CD4-positive, alpha-beta T cell treated with Interleukin-15 for 1 hour (primary cell): ENCODE measurements around the gene ZFHX2.

Experiments
- DNase-seq: peaks from one replicate; pipeline ENCODE4 v3.0.0-alpha.2; 2020

Gene ZFHX2

GRCh38 chr14:23513818-23514643 lies 37.5 kb downstream of the ZFHX2 start:
- DNase-seq, result no peak

- DNase-seq, result no peak
Measured at GRCh38 chr14:23513005-23513817, 38.4 kb downstream of the ZFHX2 start.

GRCh38 chr14:23512156-23512555 lies 39.4 kb downstream of the ZFHX2 start:
- DNase-seq, result no peak

GRCh38 chr14:23494223-23494622 lies 57.3 kb downstream of the ZFHX2 start:
- DNase-seq, result no peak

GRCh38 chr14:23492618-23493272 lies 58.8 kb downstream of the ZFHX2 start:
- no peak for DNase-seq

- DNase-seq, result no peak
Measured at GRCh38 chr14:23487216-23487615, 64.3 kb downstream of the ZFHX2 start.

GRCh38 chr14:23486036-23486435 lies 65.5 kb downstream of the ZFHX2 start:
- no peak for DNase-seq

GRCh38 chr14:23485326-23485725 lies 66.2 kb downstream of the ZFHX2 start:
- no peak for DNase-seq

- no peak for DNase-seq
Measured at GRCh38 chr14:23483236-23483854, 68.2 kb downstream of the ZFHX2 start.

GRCh38 chr14:23482823-23483148 lies 68.8 kb downstream of the ZFHX2 start:
- DNase-seq, result no peak

- DNase-seq, result no peak
Measured at GRCh38 chr14:23481979-23482822, 69.4 kb downstream of the ZFHX2 start.

GRCh38 chr14:23481362-23481970 lies 70.1 kb downstream of the ZFHX2 start:
- DNase-seq, result no peak

- DNase-seq, result peak; percentile 51
Measured at GRCh38 chr14:23478109-23478759, 73.3 kb downstream of the ZFHX2 start.

GRCh38 chr14:23470947-23471346 lies 80.6 kb downstream of the ZFHX2 start:
- DNase-seq, result no peak
